ENCODE results near the gene CMTM5. TPM values are rescaled to one million over a fixed set of nuclear protein-coding genes. Genes with fewer than 3 reads are reported as not detected.

CMTM5 gene
- total RNA-seq, 4 donors from 2014 or later = 1.5 TPM; not detected in 3

GRCh38 chr14:23361320-23361719 lies 15.5 kb upstream of the CMTM5 start:
- no peak overlapping the region for H3K4me3 ChIP-seq (replicated peaks in 1 of 3)
- H3K9me3 ChIP-seq = no peaks in the 10 kb centered on the region
- TF ChIP-seq POLR2A (IDR thresholded peaks at IDR 0.05) = no peak
- no peak for TF ChIP-seq CTCF (IDR thresholded peaks at IDR 0.05)
- intact Hi-C loops (cut with DNase I) = no loop called here
- no peaks in the 10 kb centered on the region for H3K27me3 ChIP-seq
- H3K36me3 ChIP-seq = no peaks in the 10 kb centered on the region
- H3K27ac ChIP-seq = no peak overlapping the region
- peaks cover 0 to 13% of the 10 kb centered on the region in 2 donors for H3K4me1 ChIP-seq
- no peak for DNase-seq

GRCh38 chr14:23361763-23362162 lies 15.1 kb upstream of the CMTM5 start:
- Histone ChIP-seq H3K4me1 (peaks cover 2 to 13% of the 10 kb centered on the region in 2 donors), H3K4me3 (replicated peaks in 1 of 3) (no peak overlapping the region), H3K36me3 (no peaks in the 10 kb centered on the region), H3K27ac (no peak overlapping the region), H3K9me3 (no peaks in the 10 kb centered on the region), H3K27me3 (no peaks in the 10 kb centered on the region)
- DNase-seq = no peak
- TF ChIP-seq POLR2A (IDR thresholded peaks at IDR 0.05) (no peak), CTCF (IDR thresholded peaks at IDR 0.05) (no peak)
- WGBS, 2 donors = 80 to 90% methylated on average over 6 of the region's 6 CpGs
- intact Hi-C loops (cut with DNase I) = no loop called here

- TF ChIP-seq POLR2A (IDR thresholded peaks at IDR 0.05) (no peak), CTCF (IDR thresholded peaks at IDR 0.05) (no peak)
- no peak overlapping the region for H3K27ac ChIP-seq
- no peak overlapping the region for H3K4me3 ChIP-seq (replicated peaks in 1 of 3)
- 72 to 74% methylated on average over 3 of the region's 3 CpGs for WGBS, 2 donors
- H3K4me1 ChIP-seq = peaks cover 3 to 13% of the 10 kb centered on the region in 2 donors
- H3K27me3 ChIP-seq = no peaks in the 10 kb centered on the region
- no peaks in the 10 kb centered on the region for H3K36me3 ChIP-seq
- no peaks in the 10 kb centered on the region for H3K9me3 ChIP-seq
- intact Hi-C loops (cut with DNase I) = no loop called here
- no peak for DNase-seq
Measured at GRCh38 chr14:23362200-23362599, 14.6 kb upstream of the CMTM5 start.

GRCh38 chr14:23364164-23365035 lies 12.4 kb upstream of the CMTM5 start:
- Histone ChIP-seq H3K9me3 (no peaks in the 10 kb centered on the region), H3K4me3 (replicated peaks in 1 of 3) (peak overlapping the region in 2 of 3 donors; percentile 14 to 63), H3K36me3 (no peaks in the 10 kb centered on the region), H3K27me3 (no peaks in the 10 kb centered on the region), H3K27ac (peak overlapping the region; percentile 68 to 88 (median 84)), H3K4me1 (peaks cover 3 to 13% of the 10 kb centered on the region in 2 donors)
- intact Hi-C loops (cut with DNase I) = no loop called here
- peak in 1 of 2 donors; percentile 20 for DNase-seq
- 19 to 20% methylated on average over 21 of the region's 21 CpGs for WGBS, 2 donors
- TF ChIP-seq POLR2A (IDR thresholded peaks at IDR 0.05) (no peak), CTCF (IDR thresholded peaks at IDR 0.05) (no peak)

- H3K27ac ChIP-seq = peak within 1 kb of the TSS; percentile 84 to 88 (median 84)
- H3K4me3 ChIP-seq (replicated peaks in 1 of 3) = peak within 1 kb of the TSS; percentile 23 to 63 (median 63)
- no peaks in the 10 kb centered on the region for H3K27me3 ChIP-seq
- peak; percentile 47 for DNase-seq
- H3K4me1 ChIP-seq = peaks cover 3 to 13% of the 10 kb centered on the region in 2 donors
- WGBS, 2 donors = 3 to 4% methylated on average over 10 to 18 of the region's 74 CpGs
- no peaks in the 10 kb centered on the region for H3K36me3 ChIP-seq
- TF ChIP-seq CTCF (IDR thresholded peaks at IDR 0.05) = peak in 1 of 6 experiments; percentile 5
- peak in 1 of 2 donors; percentile 30 for TF ChIP-seq POLR2A (IDR thresholded peaks at IDR 0.05)
- no peaks in the 10 kb centered on the region for H3K9me3 ChIP-seq
- intact Hi-C loops (cut with DNase I) = no loop called here
Measured at GRCh38 chr14:23365036-23365731, 11.7 kb upstream of the CMTM5 start, which contains the start of gene EFS. Gene EFS, minus strand, starts transcription at chr14:23365172. Its CDS starts 147 bp downstream, at chr14:23365025.
